ENCODE results near the gene EHMT2.
A peak's percentile ranks its signal among the peaks of the same experiment; 100 is the strongest.
"Not testable (repeated sequence)": the region's sequence is repeated elsewhere in the genome, so short reads cannot be mapped to it uniquely, and the experiment has no call there.

Gene EHMT2

GRCh38 chr6:31870385-31870921 lies 27.0 kb downstream of the EHMT2 start:
- no peak for DNase-seq (ENCODE audit: low read depth in 2 of 2)

- DNase-seq (ENCODE audit: low read depth in 2 of 2) = no peak
Measured at GRCh38 chr6:31869343-31869742, 28.2 kb downstream of the EHMT2 start.

DNA sequence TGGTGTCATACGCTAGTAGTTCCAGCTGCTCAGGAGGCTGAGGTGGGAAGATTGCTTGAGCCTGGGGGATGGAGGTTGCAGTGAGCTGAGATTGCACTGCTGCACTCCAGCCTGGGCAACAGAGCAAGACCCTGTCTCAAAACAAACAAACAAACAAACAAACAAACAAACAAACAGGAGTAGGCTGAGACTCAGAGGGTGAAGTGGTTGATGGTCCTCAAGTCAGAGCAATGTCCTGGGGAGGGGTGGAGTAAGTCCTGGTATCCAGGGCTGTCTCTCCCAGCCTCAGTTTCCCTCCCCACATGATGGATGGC lies 28.9 kb downstream of the EHMT2 start:
- not testable (repeated sequence) for DNase-seq (ENCODE audit: low read depth in 2 of 2)

DNA sequence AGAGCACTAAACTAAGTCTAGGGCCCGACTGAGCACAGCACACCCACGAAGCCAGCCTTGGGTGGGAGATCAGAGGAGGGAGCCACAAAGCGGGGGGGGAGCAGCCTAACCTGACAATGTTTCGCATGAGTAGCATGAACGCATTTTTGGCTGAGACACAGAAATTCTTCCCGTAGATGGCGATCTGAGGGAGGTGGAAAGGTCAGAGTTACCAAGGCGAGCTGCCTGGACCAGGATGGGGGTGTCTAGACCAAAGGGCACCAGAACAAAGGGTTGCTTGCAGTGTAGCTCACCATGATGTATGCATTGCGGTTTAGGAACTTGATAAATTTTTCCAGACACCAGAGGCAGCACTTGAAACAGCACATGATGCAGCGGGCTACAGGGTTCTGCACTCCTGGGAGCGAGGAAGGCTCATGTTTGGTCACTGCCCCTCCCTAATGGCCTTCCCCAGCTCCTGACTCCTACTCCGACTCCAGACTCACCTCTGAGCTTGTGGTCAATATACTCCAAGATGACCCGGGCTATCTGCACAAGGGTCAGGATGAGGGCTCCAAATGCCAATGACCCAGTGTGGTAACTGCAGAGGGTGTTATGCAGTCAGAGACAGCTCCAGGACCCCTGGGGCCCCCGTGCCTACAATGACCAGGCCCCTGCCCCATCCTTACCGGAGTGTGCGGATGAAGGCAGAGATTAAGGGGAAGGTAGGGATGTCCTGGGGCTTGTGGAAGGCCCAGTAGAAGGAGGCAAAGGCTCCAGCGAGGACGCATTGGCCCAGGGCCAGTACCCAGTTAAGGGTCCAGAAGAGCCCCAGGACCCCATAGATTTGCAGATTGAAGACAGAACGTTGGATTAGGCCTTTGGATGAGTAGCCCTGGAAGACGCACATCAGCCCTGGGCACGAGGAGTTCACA lies 32.0 kb downstream of the EHMT2 start:
- DNase-seq (ENCODE audit: low read depth in 2 of 2) = no peak

GRCh38 chr6:31864818-31865204 lies 32.7 kb downstream of the EHMT2 start:
- DNase-seq (ENCODE audit: low read depth in 2 of 2) = no peak

DNA sequence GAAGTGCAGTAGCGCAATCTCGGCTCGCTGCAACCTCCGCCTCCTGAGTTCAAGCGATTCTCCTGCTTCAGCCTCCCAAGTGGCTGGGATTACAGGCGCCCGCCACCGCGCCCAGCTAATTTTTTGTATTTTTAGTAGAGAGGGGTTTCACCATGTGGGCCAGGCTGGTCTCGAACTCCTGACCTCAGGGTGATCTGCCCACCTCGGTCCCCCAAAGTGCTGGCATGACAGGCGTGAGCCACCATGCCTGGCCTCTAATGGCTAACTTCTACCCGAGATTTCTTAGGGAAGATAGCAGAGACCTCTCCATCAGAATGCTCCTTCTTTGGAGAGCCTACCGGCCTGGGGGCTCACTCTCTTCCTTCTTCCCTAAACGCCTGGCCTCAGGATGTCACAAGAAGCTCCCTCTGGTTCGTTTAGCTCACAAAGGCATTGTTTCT lies 33.4 kb downstream of the EHMT2 start:
- DNase-seq (ENCODE audit: low read depth in 2 of 2) = not testable (repeated sequence)

- peak; percentile 97 to 98 for DNase-seq (ENCODE audit: low read depth in 2 of 2)
Measured at GRCh38 chr6:31862344-31863235, 34.9 kb downstream of the EHMT2 start, which contains the start of gene NEU1. TSS of gene NEU1 (minus strand) at chr6:31862821. CDS start at chr6:31862776, 45 bp downstream.

DNA sequence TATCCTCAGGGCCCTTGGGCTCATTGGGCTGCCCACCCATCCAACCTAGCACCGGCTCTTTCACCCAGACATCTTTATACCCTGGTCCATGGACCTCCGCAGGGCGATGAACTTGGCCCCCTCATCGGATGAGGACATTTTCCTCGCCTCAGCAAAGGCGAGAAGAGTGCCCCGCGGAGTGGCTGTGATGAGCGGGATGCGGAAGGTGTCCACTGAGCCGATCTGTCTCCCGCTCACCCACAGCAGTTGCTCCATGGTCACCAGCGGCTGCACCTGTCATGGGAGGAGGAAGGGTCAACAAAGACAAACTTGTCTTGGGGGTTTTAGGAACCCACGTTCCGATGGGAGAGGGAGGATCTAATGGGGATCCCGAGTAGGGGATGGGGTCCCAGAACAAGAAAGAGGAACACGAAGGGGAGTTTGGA lies 35.6 kb downstream of the EHMT2 start:
- no peak for DNase-seq (ENCODE audit: low read depth in 2 of 2)

- no peak for DNase-seq (ENCODE audit: low read depth in 2 of 2)
Measured at GRCh38 chr6:31861150-31861549, 36.3 kb downstream of the EHMT2 start.

GRCh38 chr6:31860349-31860748 lies 37.1 kb downstream of the EHMT2 start:
- no peak for DNase-seq (ENCODE audit: low read depth in 2 of 2)

- no peak for DNase-seq (ENCODE audit: low read depth in 2 of 2)
Measured at GRCh38 chr6:31859923-31860322, 37.6 kb downstream of the EHMT2 start.

DNA sequence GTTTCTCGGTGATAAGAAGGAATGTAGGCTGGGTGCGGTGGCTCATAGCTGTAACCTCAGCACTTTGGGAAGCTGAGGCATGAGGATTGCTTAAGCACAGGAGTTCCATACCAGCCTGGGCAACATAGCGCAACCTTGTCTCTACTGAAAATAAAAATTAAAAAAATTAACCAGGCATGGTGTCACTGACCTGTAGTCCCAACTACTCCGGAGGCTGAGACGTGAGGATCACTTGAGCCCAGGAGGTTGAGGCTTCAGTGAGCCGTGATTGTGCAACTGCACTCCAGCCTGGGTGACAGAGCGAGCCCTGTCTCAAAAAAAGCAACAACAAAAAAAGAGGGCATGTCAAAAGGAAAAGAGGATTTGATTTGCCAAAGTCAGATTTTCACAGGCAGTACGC lies 38.8 kb downstream of the EHMT2 start:
- no peak for DNase-seq (ENCODE audit: low read depth in 2 of 2)

DNA sequence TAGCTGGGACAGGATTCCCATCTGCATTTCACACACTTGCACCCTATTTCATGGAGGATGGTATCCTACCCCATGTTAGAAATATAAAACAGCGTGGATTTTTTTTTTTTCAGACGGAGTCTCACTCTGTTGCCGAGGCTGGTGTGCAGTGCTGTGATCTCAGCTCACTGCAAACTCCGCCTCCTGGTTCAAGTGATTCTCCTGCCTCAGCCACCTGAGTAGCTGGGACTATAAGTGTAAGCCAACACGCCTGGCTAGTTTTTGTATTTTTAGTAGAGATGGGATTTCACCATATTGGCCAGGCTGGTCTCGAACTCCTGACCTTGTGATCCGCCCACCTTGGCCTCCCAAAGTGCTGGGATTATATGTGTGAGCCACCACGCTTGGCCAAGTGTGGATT lies 39.7 kb downstream of the EHMT2 start:
- not testable (repeated sequence) for DNase-seq (ENCODE audit: low read depth in 2 of 2)

- not testable (repeated sequence) for DNase-seq (ENCODE audit: low read depth in 2 of 2)
Measured at GRCh38 chr6:31851980-31852718, 45.3 kb downstream of the EHMT2 start.

GRCh38 chr6:31851485-31851832 lies 46.0 kb downstream of the EHMT2 start:
- DNase-seq (ENCODE audit: low read depth in 2 of 2) = no peak

DNA sequence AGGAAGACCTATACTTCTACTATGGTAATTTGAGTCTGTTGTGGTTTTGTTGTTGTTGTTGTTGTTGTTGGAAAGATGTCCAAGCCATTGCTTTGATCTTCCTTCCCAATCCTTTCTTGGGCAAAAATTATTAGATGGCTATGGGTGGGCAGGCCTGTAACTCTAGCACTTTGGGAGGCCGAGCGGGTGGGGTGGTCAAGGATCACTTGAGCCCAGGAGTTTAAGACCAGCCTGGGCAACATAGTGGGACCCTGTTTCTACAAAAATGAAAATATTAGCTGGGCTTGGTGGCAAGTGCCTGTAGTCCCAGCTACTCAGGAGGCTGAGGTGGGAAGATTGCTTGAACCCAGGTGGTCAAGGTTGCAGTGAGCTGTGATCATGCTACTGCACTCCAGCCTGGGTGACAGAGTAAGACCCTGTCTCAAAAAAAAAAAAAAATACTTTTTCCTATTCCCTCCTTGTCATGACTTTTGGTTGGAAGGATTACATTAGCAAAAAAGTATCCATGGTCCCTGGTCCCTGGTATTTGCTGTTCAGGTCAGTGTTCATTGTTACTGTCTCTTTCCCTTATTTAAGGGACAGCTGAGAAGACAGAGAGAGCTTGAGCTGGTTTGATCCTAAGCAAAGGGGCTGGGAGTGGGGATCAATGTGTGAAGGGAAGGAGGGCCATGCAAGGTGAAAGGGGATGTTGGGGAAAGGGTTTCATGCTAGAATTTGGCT lies 46.6 kb downstream of the EHMT2 start:
- DNase-seq (ENCODE audit: low read depth in 2 of 2) = no peak

- no peak for DNase-seq (ENCODE audit: low read depth in 2 of 2)
Measured at GRCh38 chr6:31847276-31847978, 50.1 kb downstream of the EHMT2 start.

GRCh38 chr6:31844507-31844906 lies 53.0 kb downstream of the EHMT2 start:
- DNase-seq (ENCODE audit: low read depth in 2 of 2) = no peak

DNA sequence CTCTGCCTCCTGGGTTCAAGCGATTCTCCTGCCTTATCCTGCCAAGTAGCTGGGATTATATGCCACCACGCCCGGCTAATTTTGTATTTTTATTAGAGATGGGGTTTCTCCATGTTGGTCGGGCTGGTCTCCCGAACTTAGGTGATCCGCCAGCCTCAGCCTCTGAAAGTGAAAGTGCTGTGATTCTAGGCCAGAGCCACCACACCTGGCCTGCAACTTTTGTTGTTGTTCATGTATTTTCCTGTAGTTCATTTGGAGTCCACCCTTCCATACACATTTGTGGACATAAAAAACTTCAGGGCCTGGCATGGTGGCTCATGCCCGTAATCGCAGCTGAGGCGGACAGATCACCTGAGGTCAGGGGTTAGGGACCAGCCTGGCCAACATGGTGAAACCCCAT lies 55.4 kb downstream of the EHMT2 start:
- no peak for DNase-seq (ENCODE audit: low read depth in 2 of 2)

GRCh38 chr6:31839779-31840126 lies 57.7 kb downstream of the EHMT2 start:
- not testable (repeated sequence) for DNase-seq (ENCODE audit: low read depth in 2 of 2)

- DNase-seq (ENCODE audit: low read depth in 2 of 2) = no peak
Measured at GRCh38 chr6:31838968-31839367, 58.5 kb downstream of the EHMT2 start.

All from stimulated activated CD8-positive, alpha-beta memory T cell treated with anti-CD3 and anti-CD28 coated beads, Interleukin-2, amount 100 ng/mL, for 1 hour (primary cell).